ENCODE results near the gene EYA4. TPM values are rescaled to one million over a fixed set of nuclear protein-coding genes. Genes with fewer than 3 reads are reported as not detected.

Gene EYA4
- total RNA-seq, 1 experiment from 2014 or later: not detected

DNA sequence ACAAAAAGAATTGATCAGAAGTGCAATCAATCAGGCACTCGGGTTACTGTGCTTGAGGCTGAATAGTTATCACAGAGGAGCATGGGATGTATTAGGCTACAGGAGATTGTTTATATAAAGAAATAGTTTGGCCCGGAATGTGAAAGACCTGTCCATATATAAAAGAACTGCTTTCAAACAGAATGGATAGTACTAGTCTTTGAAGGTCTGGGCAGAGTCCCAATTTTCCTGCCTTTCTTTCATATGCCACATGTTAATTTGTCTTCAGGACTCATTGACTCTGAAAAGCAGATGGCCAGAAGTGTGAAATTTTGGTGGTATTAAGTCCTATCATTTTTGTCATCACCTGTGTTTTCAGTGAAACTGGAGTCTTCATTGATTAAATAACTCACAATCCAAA, 314.5 kb downstream of the EYA4 start:
- CTCF ChIA-PET: interaction anchor here (0.8 to 2.0 kb wide), 7 partner anchors 13 to 734 kb away, joined by 3 to 6 read pairs (median 5); no protein-coding TSS in a partner anchor
- TF ChIP-seq, protein P1, sequence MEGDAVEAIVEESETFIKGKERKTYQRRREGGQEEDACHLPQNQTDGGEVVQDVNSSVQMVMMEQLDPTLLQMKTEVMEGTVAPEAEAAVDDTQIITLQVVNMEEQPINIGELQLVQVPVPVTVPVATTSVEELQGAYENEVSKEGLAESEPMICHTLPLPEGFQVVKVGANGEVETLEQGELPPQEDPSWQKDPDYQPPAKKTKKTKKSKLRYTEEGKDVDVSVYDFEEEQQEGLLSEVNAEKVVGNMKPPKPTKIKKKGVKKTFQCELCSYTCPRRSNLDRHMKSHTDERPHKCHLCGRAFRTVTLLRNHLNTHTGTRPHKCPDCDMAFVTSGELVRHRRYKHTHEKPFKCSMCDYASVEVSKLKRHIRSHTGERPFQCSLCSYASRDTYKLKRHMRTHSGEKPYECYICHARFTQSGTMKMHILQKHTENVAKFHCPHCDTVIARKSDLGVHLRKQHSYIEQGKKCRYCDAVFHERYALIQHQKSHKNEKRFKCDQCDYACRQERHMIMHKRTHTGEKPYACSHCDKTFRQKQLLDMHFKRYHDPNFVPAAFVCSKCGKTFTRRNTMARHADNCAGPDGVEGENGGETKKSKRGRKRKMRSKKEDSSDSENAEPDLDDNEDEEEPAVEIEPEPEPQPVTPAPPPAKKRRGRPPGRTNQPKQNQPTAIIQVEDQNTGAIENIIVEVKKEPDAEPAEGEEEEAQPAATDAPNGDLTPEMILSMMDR (IDR thresholded peaks at IDR 0.05; ENCODE audit: unreplicated experiment): no peak

DNA sequence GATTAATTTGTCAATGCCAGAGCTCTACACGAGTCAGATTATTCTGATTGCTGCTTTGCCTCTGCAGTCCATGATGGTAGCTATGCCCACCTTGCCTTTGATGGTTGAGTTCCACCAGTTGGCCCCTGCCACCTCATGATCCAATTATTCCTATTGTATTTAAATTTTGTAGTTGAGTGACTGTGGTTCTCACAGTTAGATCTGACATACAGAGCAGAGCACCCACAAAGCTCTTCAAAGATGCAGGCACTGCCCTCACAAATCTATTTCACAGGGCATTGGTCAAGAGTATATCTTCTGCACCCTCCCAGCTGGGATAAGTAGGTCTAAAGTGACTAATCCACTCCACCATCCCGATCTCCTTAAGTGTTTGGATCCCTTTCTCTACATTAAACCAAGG, 318.8 kb downstream of the EYA4 start:
- no peaks in the 10 kb centered on the region for H3K4me1 Mint-ChIP-seq (ENCODE audit: insufficient read depth, unreplicated experiment)
- H3K36me3 Mint-ChIP-seq (ENCODE audit: insufficient read depth, unreplicated experiment): no peaks in the 10 kb centered on the region
- no peak for DNase-seq (ENCODE audit: unreplicated experiment)
- no TSS peak for BruUV-seq (replicated peaks)
- H3K27me3 Mint-ChIP-seq (ENCODE audit: insufficient read depth, unreplicated experiment): no peaks in the 10 kb centered on the region
- TF ChIP-seq, protein P1 (IDR thresholded peaks at IDR 0.05; ENCODE audit: unreplicated experiment): no peak
- H3K27ac Mint-ChIP-seq (ENCODE audit: low read depth, unreplicated experiment): no peak overlapping the region
- H3K4me3 Mint-ChIP-seq (ENCODE audit: unreplicated experiment): no peak overlapping the region
- POLR2A ChIA-PET: no interaction called here
- CTCF ChIA-PET: interaction anchor here (0.5 to 2.4 kb wide), 6 partner anchors 9 to 393 kb away, joined by 3 to 10 read pairs (median 6); partner anchors contain the start of gene TBPL1
- no peaks in the 10 kb centered on the region for H3K9me3 Mint-ChIP-seq (ENCODE audit: unreplicated experiment)
- intact Hi-C loops (cut with micrococcal nuclease): no loop called here

More for the DNA sequence above, 314.5 kb downstream of the EYA4 start:
- Mint-ChIP-seq H3K4me3 (ENCODE audit: unreplicated experiment) (no peak overlapping the region), H3K4me1 (ENCODE audit: insufficient read depth, unreplicated experiment) (peaks cover 12% of the 10 kb centered on the region), H3K36me3 (ENCODE audit: insufficient read depth, unreplicated experiment) (no peaks in the 10 kb centered on the region), H3K9me3 (ENCODE audit: unreplicated experiment) (no peaks in the 10 kb centered on the region), H3K27me3 (ENCODE audit: insufficient read depth, unreplicated experiment) (no peaks in the 10 kb centered on the region), H3K27ac (ENCODE audit: low read depth, unreplicated experiment) (no peak overlapping the region)
- BruUV-seq (replicated peaks): no TSS peak
- DNase-seq (ENCODE audit: unreplicated experiment): no peak
- POLR2A ChIA-PET: no interaction called here
- intact Hi-C loops (cut with micrococcal nuclease): no loop called here

DNA sequence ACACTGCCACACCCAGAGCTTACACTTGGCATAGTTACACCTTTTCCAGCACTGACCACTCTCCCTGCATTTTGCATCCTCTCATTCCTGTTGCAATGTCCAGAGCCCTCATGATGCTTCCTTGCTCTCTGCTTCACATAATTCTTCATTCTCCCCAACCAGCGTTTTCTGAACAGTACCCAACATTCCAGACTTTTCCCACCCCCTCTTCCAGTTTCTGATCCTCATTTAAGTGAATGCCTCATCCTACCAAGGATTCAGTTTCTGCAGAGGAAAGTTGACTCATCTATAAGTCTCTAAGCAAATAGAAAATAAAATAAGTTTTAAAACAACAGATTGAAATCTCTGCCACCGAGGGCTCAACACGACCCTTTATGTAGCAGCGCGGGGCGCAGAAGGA, 326.5 kb downstream of the EYA4 start:
- no peak overlapping the region for H3K27ac Mint-ChIP-seq (ENCODE audit: low read depth, unreplicated experiment)
- TF ChIP-seq, protein P1 (IDR thresholded peaks at IDR 0.05; ENCODE audit: unreplicated experiment): no peak
- CTCF ChIA-PET: interaction anchor here (1.3 to 5.7 kb wide), 6 partner anchors 19 to 529 kb away, joined by 3 to 236 read pairs (median 26); no protein-coding TSS in a partner anchor
- no TSS peak for BruUV-seq (replicated peaks)
- no peaks in the 10 kb centered on the region for H3K9me3 Mint-ChIP-seq (ENCODE audit: unreplicated experiment)
- DNase-seq (ENCODE audit: unreplicated experiment): no peak
- H3K36me3 Mint-ChIP-seq (ENCODE audit: insufficient read depth, unreplicated experiment): peaks cover 5% of the 10 kb centered on the region
- H3K27me3 Mint-ChIP-seq (ENCODE audit: insufficient read depth, unreplicated experiment): no peaks in the 10 kb centered on the region
- peaks cover 13% of the 10 kb centered on the region for H3K4me1 Mint-ChIP-seq (ENCODE audit: insufficient read depth, unreplicated experiment)
- POLR2A ChIA-PET: interaction anchor here (2.8 kb wide), 1 partner anchor 349 kb away, joined by 32 read pairs; no protein-coding TSS in a partner anchor
- intact Hi-C loops (cut with micrococcal nuclease): loop anchor here (2.0 to 5.0 kb wide), 2 partner anchors 195 to 529 kb away; no protein-coding TSS in a partner anchor
- H3K4me3 Mint-ChIP-seq (ENCODE audit: unreplicated experiment): no peak overlapping the region

DNA sequence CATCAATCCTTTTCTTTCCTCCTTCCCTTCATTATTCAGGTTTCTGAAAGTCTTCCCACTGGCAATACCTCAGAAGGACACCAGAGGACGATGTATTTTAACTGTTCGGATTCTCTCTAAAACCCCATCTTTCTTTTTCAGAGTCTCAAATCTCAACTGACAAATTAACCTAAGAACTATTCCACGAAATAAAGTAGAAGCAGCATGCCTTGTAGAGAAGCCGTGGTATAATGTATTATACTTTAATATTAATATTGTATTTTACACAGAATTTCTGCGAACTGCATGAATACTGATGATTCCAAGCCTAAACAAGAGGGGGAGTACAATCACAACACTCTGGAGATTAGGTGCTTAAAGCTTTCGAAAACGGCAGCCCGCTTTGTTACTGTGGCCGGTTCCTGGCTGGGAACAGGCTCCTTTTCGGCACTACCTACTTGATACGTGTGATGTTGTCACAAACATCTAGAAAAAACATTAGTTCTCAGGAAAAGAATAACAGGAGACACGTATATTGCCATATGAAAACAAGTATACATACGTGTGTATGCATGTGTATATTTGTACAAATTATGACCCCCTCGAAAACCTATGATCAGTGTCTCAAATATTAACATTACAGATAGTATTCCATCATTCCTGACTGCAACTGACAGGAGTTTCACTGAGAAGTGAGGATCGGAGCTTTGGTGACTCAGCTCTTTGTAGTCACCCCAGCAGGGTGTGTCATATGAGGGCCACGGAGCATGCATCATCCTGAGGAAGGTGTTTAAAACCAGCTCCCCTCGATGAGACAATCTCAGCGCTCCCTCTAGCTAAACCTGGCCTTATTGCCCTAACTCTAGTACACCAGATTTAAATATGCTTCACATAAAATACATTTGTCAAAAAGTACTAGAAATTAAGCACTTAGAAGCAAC, 328.1 kb downstream of the EYA4 start:
- CTCF ChIA-PET: interaction anchor here (0.6 to 5.7 kb wide), 87 partner anchors 10 to 1485 kb away, joined by 3 to 236 read pairs (median 4); partner anchors contain the start of genes TBPL1 and TCF21
- H3K36me3 Mint-ChIP-seq (ENCODE audit: insufficient read depth, unreplicated experiment): peaks cover 5% of the 10 kb centered on the region
- POLR2A ChIA-PET: interaction anchor here (0.6 to 2.8 kb wide), 15 partner anchors 15 to 383 kb away, joined by 3 to 32 read pairs (median 5); partner anchors contain the start of gene TBPL1
- H3K4me1 Mint-ChIP-seq (ENCODE audit: insufficient read depth, unreplicated experiment): peaks cover 16% of the 10 kb centered on the region
- intact Hi-C loops (cut with micrococcal nuclease): loop anchor here (1.0 to 5.0 kb wide), 11 partner anchors 22 to 528 kb away; no protein-coding TSS in a partner anchor
- TSS peak; percentile 98 for BruUV-seq (replicated peaks)
- no peaks in the 10 kb centered on the region for H3K27me3 Mint-ChIP-seq (ENCODE audit: insufficient read depth, unreplicated experiment)
- H3K27ac Mint-ChIP-seq (ENCODE audit: low read depth, unreplicated experiment): peak overlapping the region; percentile 93
- peaks cover 1% of the 10 kb centered on the region for H3K9me3 Mint-ChIP-seq (ENCODE audit: unreplicated experiment)
- TF ChIP-seq, protein P1 (IDR thresholded peaks at IDR 0.05; ENCODE audit: unreplicated experiment): peak; percentile 85
- DNase-seq (ENCODE audit: unreplicated experiment): peak; percentile 97
- peak overlapping the region; percentile 71 for H3K4me3 Mint-ChIP-seq (ENCODE audit: unreplicated experiment)
